Activated CD4-positive, alpha-beta memory T cell treated with anti-CD3 and anti-CD28 coated beads, Interleukin-2, amount 10 ng/mL, durations not matched to agents 7 days and 5 days (primary cell): ENCODE data around the gene CA4. TPM values are rescaled to one million over a fixed set of nuclear protein-coding genes. Genes with fewer than 3 reads are reported as not detected.
"Not testable (repeated sequence)": the region's sequence is repeated elsewhere in the genome, so short reads cannot be mapped to it uniquely, and the experiment has no call there.

ENCODE experiments used
- CTCF ChIA-PET: fragments of 350-600 bp; sonication (Branson Sonifier 250); formaldehyde crosslinking; loops from one replicate; lab custom pipeline; 2021; ENCODE audit warnings: antibody characterized with exemption, inconsistent platforms; lab: Charles Lee
- POLR2A ChIA-PET: fragments of 350-600 bp; sonication (Branson Sonifier 250); formaldehyde crosslinking; loops from one replicate; lab custom pipeline; 2021; ENCODE audit warnings: antibody characterized with exemption; lab: Charles Lee
- DNase-seq: peaks from one replicate; pipeline ENCODE4 v3.0.0-alpha.2; 2020
- H3K27ac Mint-ChIP-seq: one replicate; pipeline ENCODE4 v1.8.0; 2021; ENCODE audit warnings: mild to moderate bottlenecking, mixed read lengths
- H3K27me3 Mint-ChIP-seq: one replicate; pipeline ENCODE4 v1.8.0; 2021; ENCODE audit warnings: mixed read lengths
- H3K36me3 Mint-ChIP-seq: one replicate; pipeline ENCODE4 v1.8.0; 2021; ENCODE audit warnings: low read depth, mixed read lengths
- H3K4me1 Mint-ChIP-seq: one replicate; pipeline ENCODE4 v1.8.0; 2021; ENCODE audit warnings: mixed read lengths
- H3K4me3 Mint-ChIP-seq: one replicate; pipeline ENCODE4 v1.8.0; 2021; ENCODE audit warnings: mild to moderate bottlenecking, mixed read lengths
- H3K9me3 Mint-ChIP-seq: one replicate; pipeline ENCODE4 v1.8.0; 2021; ENCODE audit warnings: mixed read lengths
- total RNA-seq, 2 experiments: library from RNA; stranded (reverse); gene quantifications; one replicate each; pipeline ENCODE4 v1.2.3, GENCODE V29; 2021

The CA4 gene
- not detected for total RNA-seq

- Mint-ChIP-seq H3K27me3 (peaks cover 71% of the 10 kb centered on the region), H3K4me3 (peak within 1 kb of the TSS; percentile 43), H3K36me3 (no peaks in the 10 kb centered on the region), H3K4me1 (peaks cover 17% of the 10 kb centered on the region), H3K27ac (peak within 1 kb of the TSS; percentile 40), H3K9me3 (no peaks in the 10 kb centered on the region)
- CTCF ChIA-PET, result interaction anchor here (1.7 kb wide), 1 partner anchor 10 kb away, joined by 8 read pairs; no protein-coding TSS in a partner anchor
- DNase-seq, result no peak
- POLR2A ChIA-PET, result interaction anchor here (0.8 to 1.8 kb wide), 3 partner anchors 9 to 530 kb away, joined by 3 to 5 read pairs (median 4); partner anchors contain the start of gene CLTC
Measured at GRCh38 chr17:60149691-60150582, at the start of gene CA4. Gene CA4, plus strand, starts transcription at chr17:60149973. Its CDS starts 62 bp downstream, at chr17:60150035.

- Mint-ChIP-seq H3K4me1 (peaks cover 11% of the 10 kb centered on the region), H3K27me3 (peaks cover 37% of the 10 kb centered on the region)
- POLR2A ChIA-PET, CTCF ChIA-PET, H3K9me3 Mint-ChIP-seq, H3K36me3 Mint-ChIP-seq, H3K4me3 Mint-ChIP-seq, H3K27ac Mint-ChIP-seq, DNase-seq: not testable (repeated sequence)
Measured at GRCh38 chr17:60100577-60100976, 49.2 kb upstream of the CA4 start.

DNA sequence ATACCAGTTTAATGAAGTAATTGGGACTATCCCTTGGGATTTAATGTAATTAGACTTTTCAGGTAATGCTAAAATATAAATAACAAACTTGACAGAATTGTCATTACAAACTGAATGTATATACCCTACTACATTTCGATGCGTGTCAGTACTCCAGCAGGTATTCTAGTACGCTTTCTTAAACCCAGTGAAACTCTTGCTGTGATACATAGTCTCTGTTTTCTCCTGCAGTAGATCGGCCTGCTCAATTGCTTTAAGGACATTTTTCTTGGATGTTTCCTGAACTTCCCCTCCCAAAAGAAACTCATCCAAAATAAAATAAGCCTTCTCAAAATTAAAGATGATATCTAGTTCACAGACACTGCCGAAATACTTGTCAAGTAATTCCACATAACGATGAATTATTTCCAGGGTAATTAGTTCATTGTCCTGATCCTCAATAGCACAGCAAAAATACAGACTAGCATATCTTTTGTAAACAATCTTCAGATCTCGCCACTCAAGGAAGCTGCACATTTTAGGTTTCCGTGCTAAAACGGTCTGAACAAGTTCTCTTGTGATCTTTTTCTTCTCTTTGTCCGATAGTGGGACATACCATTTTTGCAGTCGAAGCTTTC is 47.6 kb upstream of the CA4 start:
- Mint-ChIP-seq H3K27me3 (peaks cover 39% of the 10 kb centered on the region), H3K4me3 (peak overlapping the region; percentile 59), H3K4me1 (peaks cover 15% of the 10 kb centered on the region)
- not testable (repeated sequence) for H3K9me3 Mint-ChIP-seq, H3K27ac Mint-ChIP-seq, DNase-seq, H3K36me3 Mint-ChIP-seq
- ChIA-PET CTCF (interaction anchor here (0.6 kb wide), 1 partner anchor 468 kb away, joined by 3 read pairs; no protein-coding TSS in a partner anchor), POLR2A (interaction anchor here (1.2 kb wide), 1 partner anchor 10 kb away, joined by 3 read pairs; no protein-coding TSS in a partner anchor)

- Mint-ChIP-seq H3K4me3 (peak overlapping the region; percentile 59), H3K4me1 (peaks cover 15% of the 10 kb centered on the region), H3K9me3 (no peaks in the 10 kb centered on the region), H3K36me3 (peaks cover 2% of the 10 kb centered on the region), H3K27me3 (peaks cover 38% of the 10 kb centered on the region), H3K27ac (no peak overlapping the region)
- peak; percentile 29 for DNase-seq
- ChIA-PET CTCF (interaction anchor here (0.6 kb wide), 1 partner anchor 467 kb away, joined by 3 read pairs; no protein-coding TSS in a partner anchor), POLR2A (interaction anchor here (1.2 kb wide), 1 partner anchor 10 kb away, joined by 3 read pairs; no protein-coding TSS in a partner anchor)
Measured at GRCh38 chr17:60102632-60103096, 47.1 kb upstream of the CA4 start.

GRCh38 chr17:60103957-60104356 is 45.8 kb upstream of the CA4 start:
- ChIA-PET CTCF (no interaction called here), POLR2A (no interaction called here)
- Mint-ChIP-seq H3K27ac (no peak overlapping the region), H3K9me3 (no peaks in the 10 kb centered on the region), H3K36me3 (peaks cover 2% of the 10 kb centered on the region), H3K27me3 (peaks cover 35% of the 10 kb centered on the region), H3K4me3 (no peak overlapping the region), H3K4me1 (peaks cover 15% of the 10 kb centered on the region)
- DNase-seq, result no peak

DNA sequence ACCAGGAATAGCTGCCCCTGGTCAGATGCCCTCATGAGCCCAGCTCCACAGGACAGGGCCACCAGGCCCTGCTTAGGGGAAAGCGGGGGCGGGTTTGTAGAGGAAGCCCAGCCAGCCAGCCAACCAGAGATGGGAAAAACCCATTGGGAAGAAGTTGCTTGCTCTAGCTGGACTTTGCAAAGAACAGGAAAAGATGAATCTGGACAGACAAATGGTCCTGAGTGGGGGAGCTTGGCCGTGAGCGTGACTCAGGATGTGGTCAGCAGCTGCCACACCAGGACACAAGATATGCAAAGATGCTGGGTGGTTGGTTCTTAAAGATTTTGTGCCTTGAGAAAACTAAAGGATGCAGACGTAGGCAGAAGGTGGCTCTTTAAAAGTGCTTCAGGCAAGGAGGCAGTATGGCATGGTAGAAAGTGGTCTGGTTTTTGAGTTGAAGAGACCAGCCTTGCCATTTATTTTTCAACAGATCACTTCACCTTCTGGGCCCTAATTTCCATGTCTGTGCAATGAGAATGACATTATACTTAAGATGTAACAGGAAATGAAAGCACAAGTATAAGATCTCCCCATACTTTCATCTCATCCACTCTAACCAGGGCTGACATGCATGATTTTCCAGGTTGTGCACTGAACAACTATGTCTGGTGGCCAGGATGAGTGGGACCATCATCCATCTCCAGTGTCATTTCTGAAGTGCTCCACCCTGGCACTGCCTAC is 43.3 kb upstream of the CA4 start:
- no peak for DNase-seq
- H3K9me3 Mint-ChIP-seq, result no peaks in the 10 kb centered on the region
- H3K4me3 Mint-ChIP-seq, result no peak overlapping the region
- POLR2A ChIA-PET, result no interaction called here
- peaks cover 15% of the 10 kb centered on the region for H3K4me1 Mint-ChIP-seq
- no peak overlapping the region for H3K27ac Mint-ChIP-seq
- peaks cover 2% of the 10 kb centered on the region for H3K36me3 Mint-ChIP-seq
- CTCF ChIA-PET, result interaction anchor here (0.6 kb wide), 1 partner anchor 285 kb away, joined by 3 read pairs; the partner anchor contains the start of gene USP32
- H3K27me3 Mint-ChIP-seq, result peaks cover 44% of the 10 kb centered on the region

- H3K27me3 Mint-ChIP-seq, result peaks cover 38% of the 10 kb centered on the region
- ChIA-PET CTCF (no interaction called here), POLR2A (no interaction called here)
- no peaks in the 10 kb centered on the region for H3K36me3 Mint-ChIP-seq
- no peaks in the 10 kb centered on the region for H3K9me3 Mint-ChIP-seq
- no peak overlapping the region for H3K27ac Mint-ChIP-seq
- DNase-seq, result no peak
- H3K4me3 Mint-ChIP-seq, result no peak overlapping the region
- peaks cover 8% of the 10 kb centered on the region for H3K4me1 Mint-ChIP-seq
Measured at GRCh38 chr17:60107526-60108257, 42.1 kb upstream of the CA4 start.

DNA sequence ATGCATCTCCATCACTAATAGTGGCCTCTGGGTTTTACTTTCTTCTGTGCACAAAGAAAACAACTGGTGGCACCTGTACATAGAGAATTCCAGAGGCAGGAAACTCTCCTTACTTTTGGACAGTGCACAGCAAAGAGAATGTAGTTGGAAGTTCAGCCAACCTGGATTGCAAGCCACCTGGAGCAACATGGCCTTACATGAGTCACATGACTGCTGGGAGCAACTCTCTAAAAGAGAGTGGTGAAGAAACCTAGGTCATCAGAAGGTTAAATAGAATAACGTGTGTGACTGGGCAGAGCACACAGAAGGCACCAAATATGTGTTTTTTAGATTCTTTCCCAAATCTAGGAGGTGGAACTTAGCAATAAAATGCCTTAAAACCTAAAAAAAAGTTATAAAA is 41.5 kb upstream of the CA4 start:
- H3K9me3 Mint-ChIP-seq, H3K4me3 Mint-ChIP-seq, POLR2A ChIA-PET, H3K4me1 Mint-ChIP-seq, CTCF ChIA-PET, H3K27ac Mint-ChIP-seq, DNase-seq, H3K36me3 Mint-ChIP-seq: not testable (repeated sequence)
- peaks cover 35% of the 10 kb centered on the region for H3K27me3 Mint-ChIP-seq

- Mint-ChIP-seq H3K27me3 (peaks cover 31% of the 10 kb centered on the region), H3K4me3 (no peak overlapping the region), H3K36me3 (no peaks in the 10 kb centered on the region), H3K27ac (no peak overlapping the region), H3K4me1 (peaks cover 4% of the 10 kb centered on the region), H3K9me3 (no peaks in the 10 kb centered on the region)
- DNase-seq, result no peak
- POLR2A ChIA-PET, result no interaction called here
- CTCF ChIA-PET, result no interaction called here
Measured at GRCh38 chr17:60108712-60109111, 41.1 kb upstream of the CA4 start.

GRCh38 chr17:60109161-60109560 is 40.6 kb upstream of the CA4 start:
- H3K4me3 Mint-ChIP-seq, result no peak overlapping the region
- CTCF ChIA-PET, result no interaction called here

GRCh38 chr17:60110586-60110985 is 39.2 kb upstream of the CA4 start:
- Mint-ChIP-seq H3K36me3 (no peaks in the 10 kb centered on the region), H3K4me3 (no peak overlapping the region), H3K4me1 (peaks cover 4% of the 10 kb centered on the region), H3K9me3 (no peaks in the 10 kb centered on the region), H3K27me3 (peaks cover 27% of the 10 kb centered on the region), H3K27ac (no peak overlapping the region)
- POLR2A ChIA-PET, result no interaction called here
- no peak for DNase-seq
- CTCF ChIA-PET, result no interaction called here

More at GRCh38 chr17:60109161-60109560, 40.6 kb upstream of the CA4 start:
- no peak overlapping the region for H3K27ac Mint-ChIP-seq
- H3K36me3 Mint-ChIP-seq, result no peaks in the 10 kb centered on the region
- H3K27me3 Mint-ChIP-seq, result peaks cover 27% of the 10 kb centered on the region
- H3K4me1 Mint-ChIP-seq, result peaks cover 4% of the 10 kb centered on the region
- POLR2A ChIA-PET, result no interaction called here
- no peaks in the 10 kb centered on the region for H3K9me3 Mint-ChIP-seq
- DNase-seq, result no peak

GRCh38 chr17:60111661-60112060 is 38.1 kb upstream of the CA4 start:
- H3K4me1 Mint-ChIP-seq, CTCF ChIA-PET, POLR2A ChIA-PET, H3K27ac Mint-ChIP-seq, H3K36me3 Mint-ChIP-seq, H3K4me3 Mint-ChIP-seq, H3K9me3 Mint-ChIP-seq, DNase-seq: not testable (repeated sequence)
- peaks cover 25% of the 10 kb centered on the region for H3K27me3 Mint-ChIP-seq
